BE2C (cell line): ENCODE results near the gene MGAT5.
A peak's percentile ranks its signal among the peaks of the same experiment; 100 is the strongest.

Experiments
- DNase-seq: peaks from one replicate; pipeline ENCODE4 v3.0.0-alpha.2; 2020
- H3K27me3 ChIP-seq: fragments of 250-450 bp; sonication (Bioruptor Pico); 2 replicates; pipeline ENCODE4 v1.5.1; 2020; ENCODE audit warnings: mild to moderate bottlenecking
- H3K36me3 ChIP-seq: fragments of 250-450 bp; sonication (Bioruptor Pico); 2 replicates; pipeline ENCODE4 v1.5.1; 2020; ENCODE audit warnings: mild to moderate bottlenecking
- H3K4me1 ChIP-seq: fragments of 250-450 bp; sonication (Bioruptor Pico); 2 replicates; pipeline ENCODE4 v1.5.1; 2020
- H3K4me3 ChIP-seq: 2 replicates; pipeline ENCODE4 v1.5.1; 2011; ENCODE audit warnings: low read depth, low read length
- H3K9me3 ChIP-seq: fragments of 250-450 bp; sonication (Bioruptor Pico); 2 replicates; pipeline ENCODE4 v1.5.1; 2020
- CTCF ChIP-seq: IDR thresholded peaks from 2 replicates; pipeline ENCODE4 v1.5.1; 2012; ENCODE audit warnings: mild to moderate bottlenecking, low read depth, low read length

MGAT5 gene

GRCh38 chr2:134319596-134320254, 65.9 kb downstream of the MGAT5 start:
- no peaks in the 10 kb centered on the region for H3K36me3 ChIP-seq
- no peak for TF ChIP-seq CTCF
- H3K4me1 ChIP-seq, result peaks cover 9% of the 10 kb centered on the region
- DNase-seq, result no peak
- no peaks in the 10 kb centered on the region for H3K27me3 ChIP-seq
- no peaks in the 10 kb centered on the region for H3K9me3 ChIP-seq
- no peak overlapping the region for H3K4me3 ChIP-seq

- H3K9me3 ChIP-seq, result no peaks in the 10 kb centered on the region
- no peaks in the 10 kb centered on the region for H3K36me3 ChIP-seq
- DNase-seq, result no peak
- TF ChIP-seq CTCF, result no peak
- peaks cover 9% of the 10 kb centered on the region for H3K4me1 ChIP-seq
- H3K4me3 ChIP-seq, result no peak overlapping the region
- no peaks in the 10 kb centered on the region for H3K27me3 ChIP-seq
These were observed 67.1 kb downstream of the MGAT5 start for GRCh38 chr2:134320930-134321329.

- no peaks in the 10 kb centered on the region for H3K9me3 ChIP-seq
- DNase-seq, result no peak
- H3K4me1 ChIP-seq, result peaks cover 9% of the 10 kb centered on the region
- no peak overlapping the region for H3K4me3 ChIP-seq
- TF ChIP-seq CTCF, result peak; percentile 20; the same call in 1 of the 2 replicates
- H3K36me3 ChIP-seq, result no peaks in the 10 kb centered on the region; the same call in 1 of the 2 replicates
- H3K27me3 ChIP-seq, result no peaks in the 10 kb centered on the region
These were observed 69.9 kb downstream of the MGAT5 start for GRCh38 chr2:134323777-134324176.

GRCh38 chr2:134324430-134324829, 70.6 kb downstream of the MGAT5 start:
- H3K27me3 ChIP-seq, result no peaks in the 10 kb centered on the region
- peaks cover 9% of the 10 kb centered on the region for H3K4me1 ChIP-seq
- no peak for DNase-seq
- H3K9me3 ChIP-seq, result no peaks in the 10 kb centered on the region
- no peak overlapping the region for H3K4me3 ChIP-seq
- no peak for TF ChIP-seq CTCF
- H3K36me3 ChIP-seq, result no peaks in the 10 kb centered on the region; the same call in 1 of the 2 replicates

GRCh38 chr2:134324947-134325346, 71.1 kb downstream of the MGAT5 start:
- Histone ChIP-seq H3K4me3 (no peak overlapping the region), H3K9me3 (no peaks in the 10 kb centered on the region), H3K36me3 (no peaks in the 10 kb centered on the region; the same call in 1 of the 2 replicates), H3K4me1 (peaks cover 9% of the 10 kb centered on the region), H3K27me3 (no peaks in the 10 kb centered on the region)
- DNase-seq, result no peak
- no peak for TF ChIP-seq CTCF

GRCh38 chr2:134325696-134326095, 71.8 kb downstream of the MGAT5 start:
- no peaks in the 10 kb centered on the region for H3K27me3 ChIP-seq
- H3K4me1 ChIP-seq, result peaks cover 9% of the 10 kb centered on the region
- H3K4me3 ChIP-seq, result no peak overlapping the region
- DNase-seq, result no peak
- H3K9me3 ChIP-seq, result no peaks in the 10 kb centered on the region
- no peaks in the 10 kb centered on the region; the same call in 1 of the 2 replicates for H3K36me3 ChIP-seq
- no peak for TF ChIP-seq CTCF
